IMR-90 (cell line): ENCODE data around the gene SLC37A1. TPM values are rescaled to one million over a fixed set of nuclear protein-coding genes. Genes with fewer than 3 reads are reported as not detected.

Experiments used
- ATAC-seq: fragments of 200-7000 bp; cut with Tn5 transposase; 2 replicates; pipeline ENCODE4 v1.9.1; 2020; ENCODE audit warnings: low read depth, mild to moderate bottlenecking, moderate library complexity
- BruUV-seq: library from RNA; stranded (reverse); fragments of 400-500 nt; replicated peaks from 2 replicates; lab custom pipeline; 2021; lab: Mats Ljungman, UMichigan
- CTCF ChIA-PET: fragments of 300-600 bp; formaldehyde crosslinking; extraction: SDS; loops from one replicate; lab custom pipeline; 2021; ENCODE audit warnings: antibody characterized with exemption; lab: Yijun Ruan, JAX
- POLR2A ChIA-PET: fragments of 300-600 bp; sonication (Branson Sonifier 250); formaldehyde crosslinking; loops from one replicate; lab custom pipeline; 2022; ENCODE audit warnings: antibody characterized with exemption; ENCODE audit not compliant: unreplicated experiment; lab: Charles Lee
- DNase-seq: peaks from one replicate; pipeline ENCODE4 v3.0.0; 2013
- H2AFZ ChIP-seq: replicated peaks from 2 replicates; pipeline ENCODE3; 2013; ENCODE audit warnings: low read length, mild to moderate bottlenecking; ENCODE audit not compliant: poor library complexity
- H2AK5ac ChIP-seq: 2 replicates; pipeline ENCODE4 v1.6.1; 2013; ENCODE audit warnings: low read depth, low read length, inconsistent platforms
- H2AK9ac ChIP-seq: replicated peaks from 2 replicates; pipeline ENCODE3; 2013; ENCODE audit warnings: mild to moderate bottlenecking, low read depth, low read length, moderate library complexity; ENCODE audit not compliant: poor library complexity
- H2BK120ac ChIP-seq: 2 replicates; pipeline ENCODE4 v1.6.1; 2013; ENCODE audit warnings: low read depth, low read length, inconsistent platforms
- H2BK15ac ChIP-seq: 3 replicates; pipeline ENCODE4 v1.6.1; 2013; ENCODE audit warnings: low read depth, low read length, inconsistent platforms
- H2BK20ac ChIP-seq: 2 replicates; pipeline ENCODE4 v1.6.1; 2013; ENCODE audit warnings: low read depth, mild to moderate bottlenecking, inconsistent platforms, low read length, moderate library complexity
- H2BK5ac ChIP-seq: 2 replicates; pipeline ENCODE4 v1.6.1; 2013; ENCODE audit warnings: mild to moderate bottlenecking, low read depth, low read length, inconsistent platforms; ENCODE audit not compliant: poor library complexity, severe bottlenecking
- H3K14ac ChIP-seq: replicated peaks from 2 replicates; pipeline ENCODE4 v1.6.1; 2013; ENCODE audit warnings: low read depth, low read length, inconsistent platforms
- H3K18ac ChIP-seq: 2 replicates; pipeline ENCODE4 v1.6.1; 2013; ENCODE audit warnings: low read depth, low read length, control low read depth
- H3K23ac ChIP-seq: 2 replicates; pipeline ENCODE4 v1.6.1; 2013; ENCODE audit warnings: low read depth, low read length, inconsistent platforms
- H3K27ac ChIP-seq: 2 replicates; pipeline ENCODE4 v1.5.1; 2013; ENCODE audit warnings: mild to moderate bottlenecking, control low read depth, low read length; ENCODE audit not compliant: insufficient read depth
- H3K27me3 ChIP-seq: 2 replicates; pipeline ENCODE4 v1.6.1; 2013; ENCODE audit warnings: low read length; ENCODE audit not compliant: control insufficient read depth, insufficient read depth
- H3K36me3 ChIP-seq: 2 replicates; pipeline ENCODE4 v1.6.1; 2013; ENCODE audit warnings: low read length, mixed read lengths; ENCODE audit not compliant: control insufficient read depth, insufficient read depth
- H3K4ac ChIP-seq: 2 replicates; pipeline ENCODE4 v1.6.1; 2013; ENCODE audit warnings: low read depth, low read length, inconsistent platforms
- H3K4me1 ChIP-seq: 2 replicates; pipeline ENCODE4 v1.6.1; 2013; ENCODE audit warnings: low read length, mixed read lengths; ENCODE audit not compliant: control insufficient read depth, insufficient read depth
- H3K4me2 ChIP-seq: 2 replicates; pipeline ENCODE4 v1.6.1; 2013; ENCODE audit warnings: low read depth, mild to moderate bottlenecking, control low read depth, low read length, moderate library complexity
- H3K4me3 ChIP-seq: 2 replicates; pipeline ENCODE4 v1.5.1; 2013; ENCODE audit warnings: low read depth, mild to moderate bottlenecking, control low read depth, low read length, moderate library complexity; ENCODE audit not compliant: insufficient read depth
- H3K56ac ChIP-seq: 2 replicates; pipeline ENCODE4 v1.6.1; 2013; ENCODE audit warnings: low read length, inconsistent platforms; ENCODE audit not compliant: insufficient read depth; ENCODE audit errors: extremely low read depth
- H3K79me1 ChIP-seq, 2 experiments: 2 replicates each; pipeline ENCODE4 v1.6.1; 2013; ENCODE audit warnings: low read length in 2 of 2, inconsistent platforms in 1 of 2, low read depth in 1 of 2
- H3K9ac ChIP-seq: 2 replicates; pipeline ENCODE4 v1.6.1; 2013; ENCODE audit warnings: low read depth, low read length, control low read depth
- H3K9me1 ChIP-seq: 2 replicates; pipeline ENCODE4 v1.6.1; 2013; ENCODE audit warnings: low read length, inconsistent platforms; ENCODE audit not compliant: insufficient read depth
- H3K9me3 ChIP-seq: 2 replicates; pipeline ENCODE4 v1.6.1; 2013; ENCODE audit warnings: low read length; ENCODE audit not compliant: control insufficient read depth, insufficient read depth
- H4K20me1 ChIP-seq: 2 replicates; pipeline ENCODE4 v1.6.1; 2013; ENCODE audit warnings: low read length, inconsistent platforms; ENCODE audit not compliant: insufficient read depth
- H4K5ac ChIP-seq: 2 replicates; pipeline ENCODE4 v1.6.1; 2013; ENCODE audit warnings: mild to moderate bottlenecking, low read depth, low read length, control low read depth
- H4K8ac ChIP-seq, 2 experiments: 2 replicates each; pipeline ENCODE4 v1.6.1; 2013; ENCODE audit warnings: low read depth in 2 of 2, low read length in 2 of 2, control low read depth in 1 of 2, inconsistent platforms in 1 of 2
- H4K91ac ChIP-seq: 2 replicates; pipeline ENCODE4 v1.6.1; 2013; ENCODE audit warnings: low read depth, low read length, inconsistent platforms; ENCODE audit not compliant: insufficient read depth
- MAFK ChIP-seq: IDR thresholded peaks from 2 replicates; pipeline ENCODE4 v1.6.1; 2012; ENCODE audit warnings: low read depth, low read length, improper control_type of control experiment
- RFX5 ChIP-seq: IDR thresholded peaks from 2 replicates; pipeline ENCODE4 v1.8.0; 2012; ENCODE audit warnings: low read depth, mild to moderate bottlenecking, low read length, moderate library complexity
- WGBS, 2 experiments: methylation state at CpG; one replicate each; pipeline versions ENCODE4 v1.1.5 to v1.1.7; 2013; ENCODE audit warnings: missing lambda C conversion rate in 2 of 2; ENCODE audit not compliant: insufficient read length in 1 of 2; ENCODE audit errors: extremely low coverage in 2 of 2; 5-methylcytosine and 5-hydroxymethylcytosine counted together
- dilution Hi-C: fragments of 300-500 bp; cut with HindIII; formaldehyde crosslinking; loops from one replicate; pipeline ENCODE4 v1.14.3; 2018; ENCODE audit warnings: low sequenced_read_pairs; ENCODE audit not compliant: unreplicated experiment
- in situ Hi-C: fragments of 300-500 bp; cut with MboI; formaldehyde crosslinking; loops from 3 replicates; pipeline ENCODE4 v1.14.3; 2019; ENCODE audit warnings: low sequenced_read_pairs, inconsistent platforms, mixed read lengths
- intact Hi-C: fragments of 100-400 bp; cut with micrococcal nuclease; formaldehyde crosslinking; loops from 2 replicates; pipeline ENCODE4 v1.10.0; 2022
- polyA plus RNA-seq, 3 experiments: library from polyadenylated mRNA; depleted of rRNA; stranded (reverse); fragments of >200 nt; gene quantifications; 2 replicates each; pipeline ENCODE4 v1.2.3, GENCODE V29; 2012; ENCODE audit warnings: low replicate concordance in 1 of 3
- total RNA-seq: library from RNA; depleted of rRNA; stranded (reverse); fragments of >200 nt; gene quantifications from 2 replicates; pipeline ENCODE4 v1.2.3, GENCODE V29; 2012

Gene SLC37A1
- total and polyA plus RNA-seq, 2 of the 4 experiments (the other 2 are of a cell fraction) = 0.36 to 0.48 TPM

GRCh38 chr21:42539342-42539741, 25.7 kb downstream of the SLC37A1 start:
- Histone ChIP-seq H3K9ac (no peak overlapping the region), H4K5ac (no peak overlapping the region), H3K14ac (no peak overlapping the region), H3K9me3 (no peaks in the 10 kb centered on the region), H3K23ac (no peak overlapping the region), H2BK20ac (no peak overlapping the region), H2AK5ac (no peak overlapping the region), H2AK9ac (no peak overlapping the region), H3K4me3 (no peak overlapping the region), H2AFZ (no peak overlapping the region), H3K4ac (no peak overlapping the region), H4K8ac (no peak overlapping the region), H3K79me1 (no peaks in the 10 kb centered on the region), H3K27me3 (peaks cover 17% of the 10 kb centered on the region; the same call in 1 of the 2 replicates), H3K18ac (no peak overlapping the region), H3K56ac (no peak overlapping the region), H4K91ac (no peak overlapping the region), H3K4me1 (no peaks in the 10 kb centered on the region), H2BK120ac (no peak overlapping the region), H2BK5ac (no peak overlapping the region), H4K20me1 (no peaks in the 10 kb centered on the region), H2BK15ac (no peak overlapping the region), H3K4me2 (no peak overlapping the region), H3K9me1 (no peaks in the 10 kb centered on the region), H3K36me3 (no peaks in the 10 kb centered on the region), H3K27ac (no peak overlapping the region)
- ChIA-PET CTCF (no interaction called here), POLR2A (no interaction called here)
- TF ChIP-seq RFX5 (no peak), MAFK (no peak)
- BruUV-seq = no TSS peak
- in situ Hi-C loops = no loop called here
- DNase-seq (no peak), ATAC-seq (no peak)
- intact Hi-C loops = no loop called here
- dilution Hi-C loops = no loop called here
- WGBS, 2 experiments = 80% methylated on average over 9 of the region's 17 CpGs; no CpG with 5 or more reads in 1 of the 2 experiments
